Adipocyte (in vitro differentiated cells): ENCODE data around the gene DESI2.
"Not testable (repeated sequence)": the region's sequence is repeated elsewhere in the genome, so short reads cannot be mapped to it uniquely, and the experiment has no call there.

Experiments used
- DNase-seq: peaks from one replicate; pipeline ENCODE4 v3.0.0-alpha.2; 2015; ENCODE audit warnings: low read depth
- H3K27me3 ChIP-seq: replicated peaks from 2 replicates; pipeline ENCODE4 v1.7.0; 2013; ENCODE audit warnings: mild to moderate bottlenecking, low read length, moderate library complexity; ENCODE audit not compliant: control insufficient read depth, insufficient read depth
- H3K36me3 ChIP-seq: 2 replicates; pipeline ENCODE4 v1.7.0; 2013; ENCODE audit warnings: low read length, mild to moderate bottlenecking, moderate library complexity; ENCODE audit not compliant: control insufficient read depth, insufficient read depth, severe bottlenecking
- H3K4me1 ChIP-seq: 2 replicates; pipeline ENCODE4 v1.7.0; 2013; ENCODE audit warnings: mild to moderate bottlenecking, low read length, moderate library complexity; ENCODE audit not compliant: control insufficient read depth, insufficient read depth
- H3K4me3 ChIP-seq: 2 replicates; pipeline ENCODE4 v1.7.0; 2013; ENCODE audit warnings: mild to moderate bottlenecking, low read length, moderate library complexity
- H3K9ac ChIP-seq: 2 replicates; pipeline ENCODE4 v1.7.0; 2013; ENCODE audit warnings: mild to moderate bottlenecking, low read length, moderate library complexity
- H3K9me3 ChIP-seq: 2 replicates; pipeline ENCODE4 v1.7.0; 2013; ENCODE audit warnings: mild to moderate bottlenecking, low read length, moderate library complexity; ENCODE audit not compliant: control insufficient read depth

The DESI2 gene

DNA sequence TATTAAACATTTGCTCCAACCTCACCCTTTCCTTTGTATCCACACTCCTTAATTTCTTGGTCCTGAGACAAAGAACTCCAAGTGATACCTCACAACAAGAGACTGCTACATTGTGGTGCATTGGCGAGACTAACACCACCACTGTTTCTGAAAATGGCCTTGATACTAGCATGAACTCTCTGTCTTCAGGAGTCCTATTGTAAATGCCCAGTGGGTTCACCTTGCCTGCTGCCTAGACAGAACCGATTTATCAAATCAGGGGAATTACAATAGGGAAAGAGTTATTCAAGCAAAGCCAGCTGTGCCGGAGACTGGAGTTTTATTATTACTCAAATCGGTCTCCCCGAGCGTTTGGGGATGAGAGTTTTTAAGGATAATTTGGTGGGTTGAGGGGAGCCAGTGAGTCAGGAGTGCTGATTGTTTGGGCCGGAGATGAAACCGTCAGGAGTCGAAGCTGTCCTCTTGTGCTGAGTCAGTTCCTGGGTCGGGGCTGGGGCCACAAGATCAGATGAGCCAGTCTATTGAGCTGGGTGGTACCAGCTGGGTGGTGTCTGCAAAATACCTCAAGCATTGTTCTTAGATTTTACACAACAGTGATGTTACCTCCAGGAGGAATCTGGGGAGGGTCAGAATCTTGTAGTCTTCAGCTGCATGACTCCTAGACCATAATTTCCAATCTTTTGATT is 83.1 kb downstream of the DESI2 start:
- Histone ChIP-seq H3K9ac (no peak overlapping the region), H3K27me3 (no peaks in the 10 kb centered on the region), H3K36me3 (no peaks in the 10 kb centered on the region), H3K4me1 (no peaks in the 10 kb centered on the region), H3K9me3 (peaks cover 9% of the 10 kb centered on the region), H3K4me3 (no peak overlapping the region)
- no peak for DNase-seq

GRCh38 chr1:244739140-244739539 is 86.2 kb downstream of the DESI2 start:
- not testable (repeated sequence) for H3K36me3 ChIP-seq, DNase-seq, H3K27me3 ChIP-seq, H3K4me3 ChIP-seq, H3K4me1 ChIP-seq, H3K9me3 ChIP-seq, H3K9ac ChIP-seq

DNA sequence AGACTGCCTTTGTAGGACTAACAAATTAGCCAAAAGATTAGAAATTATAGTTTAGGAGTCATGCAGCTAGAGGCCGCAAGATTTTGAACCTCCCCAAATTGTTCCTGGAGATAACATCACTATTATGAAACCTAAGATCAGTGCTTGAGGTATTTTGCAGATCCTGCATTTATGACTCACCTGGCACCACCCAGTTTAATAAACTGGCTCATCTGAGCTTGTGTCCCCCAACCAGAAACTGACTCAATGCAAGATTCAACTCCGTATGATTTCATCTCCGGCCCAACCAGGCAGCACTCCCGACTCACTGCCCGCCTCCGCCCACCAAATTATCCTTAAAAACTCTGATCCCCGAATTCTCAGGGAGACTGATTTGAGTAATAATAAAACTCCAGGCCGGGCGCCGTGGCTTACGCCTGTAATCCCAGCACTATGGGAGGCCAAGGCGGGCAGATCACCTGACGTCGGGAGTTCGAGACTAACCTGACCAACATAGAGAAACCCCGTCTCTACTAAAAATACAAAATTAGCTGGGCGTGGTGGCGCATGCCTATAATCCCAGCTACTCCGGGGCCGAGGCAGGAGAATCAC is 87.2 kb downstream of the DESI2 start:
- not testable (repeated sequence) for H3K9me3 ChIP-seq, H3K4me3 ChIP-seq

DNA sequence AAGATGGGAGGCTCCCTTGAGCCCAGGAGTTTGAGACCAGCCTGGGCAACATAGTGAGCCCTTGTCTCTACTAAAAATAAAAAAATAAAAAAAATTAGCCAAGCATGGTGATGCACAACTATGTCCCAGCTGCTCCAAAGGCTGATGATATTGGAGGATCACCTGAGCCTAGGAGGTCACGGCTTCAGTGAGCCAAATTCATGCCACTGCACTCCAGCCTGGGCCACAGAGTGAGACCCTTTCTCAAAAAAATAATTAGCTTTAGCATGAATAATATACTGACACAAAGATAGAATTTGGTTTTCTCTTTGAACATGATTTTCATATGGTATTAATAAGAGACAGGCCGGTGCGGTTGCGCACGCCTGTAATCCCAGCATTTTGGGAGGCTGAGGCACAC is 88.8 kb downstream of the DESI2 start:
- Histone ChIP-seq H3K9me3 (no peaks in the 10 kb centered on the region), H3K4me3 (no peak overlapping the region), H3K9ac (no peak overlapping the region), H3K36me3 (no peaks in the 10 kb centered on the region), H3K4me1 (no peaks in the 10 kb centered on the region), H3K27me3 (no peaks in the 10 kb centered on the region)
- no peak for DNase-seq

More for the DNA sequence above, 87.2 kb downstream of the DESI2 start:
- not testable (repeated sequence) for DNase-seq, H3K9ac ChIP-seq, H3K27me3 ChIP-seq, H3K36me3 ChIP-seq, H3K4me1 ChIP-seq

GRCh38 chr1:244749230-244750016 is 96.5 kb downstream of the DESI2 start:
- no peak for DNase-seq

DNA sequence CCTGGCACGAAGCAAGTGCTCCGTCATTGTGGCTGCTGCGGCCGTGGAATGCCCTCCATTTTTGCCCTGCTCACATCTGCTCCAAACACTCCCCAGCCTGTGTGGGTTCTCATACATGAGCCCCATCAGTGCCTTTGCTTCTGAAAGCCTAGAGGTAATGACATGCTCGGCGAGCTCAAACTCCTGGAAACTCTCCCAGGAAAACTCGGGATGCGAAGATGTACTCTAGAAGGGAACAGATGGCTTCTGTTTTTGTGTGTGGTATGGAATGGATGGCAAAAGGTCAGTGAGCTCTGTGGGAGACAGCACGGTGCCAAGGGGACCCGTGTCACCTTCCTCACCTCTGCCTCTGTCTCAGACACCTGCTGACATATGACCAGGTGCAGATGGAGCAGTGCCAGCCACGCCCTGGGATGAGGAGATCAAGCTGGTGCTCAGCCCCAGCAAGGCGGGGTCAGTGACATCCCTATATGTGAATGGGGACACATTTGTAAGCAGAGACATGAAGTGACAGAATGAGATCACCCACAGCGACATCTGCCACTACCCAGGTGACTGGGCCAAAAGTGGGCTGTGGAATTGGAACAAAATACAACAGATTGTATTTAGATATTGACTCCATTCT is 98.5 kb downstream of the DESI2 start:
- Histone ChIP-seq H3K27me3 (peaks cover 3% of the 10 kb centered on the region), H3K4me1 (no peaks in the 10 kb centered on the region), H3K9ac (no peak overlapping the region), H3K4me3 (no peak overlapping the region), H3K36me3 (no peaks in the 10 kb centered on the region), H3K9me3 (peaks cover 4% of the 10 kb centered on the region)
- no peak for DNase-seq

More at GRCh38 chr1:244749230-244750016, 96.5 kb downstream of the DESI2 start:
- H3K4me3 ChIP-seq: no peak overlapping the region
- H3K27me3 ChIP-seq: peaks cover 3% of the 10 kb centered on the region
- no peaks in the 10 kb centered on the region for H3K4me1 ChIP-seq
- H3K9ac ChIP-seq: no peak overlapping the region
- no peaks in the 10 kb centered on the region for H3K36me3 ChIP-seq
- H3K9me3 ChIP-seq: peaks cover 4% of the 10 kb centered on the region

- H3K4me3 ChIP-seq: no peak overlapping the region
- H3K27me3 ChIP-seq: peaks cover 3% of the 10 kb centered on the region
- H3K36me3 ChIP-seq: no peaks in the 10 kb centered on the region
- H3K9ac ChIP-seq: no peak overlapping the region
- DNase-seq: no peak
- H3K4me1 ChIP-seq: no peaks in the 10 kb centered on the region
- no peaks in the 10 kb centered on the region for H3K9me3 ChIP-seq
Measured at GRCh38 chr1:244755673-244756072, 102.7 kb downstream of the DESI2 start.

DNA sequence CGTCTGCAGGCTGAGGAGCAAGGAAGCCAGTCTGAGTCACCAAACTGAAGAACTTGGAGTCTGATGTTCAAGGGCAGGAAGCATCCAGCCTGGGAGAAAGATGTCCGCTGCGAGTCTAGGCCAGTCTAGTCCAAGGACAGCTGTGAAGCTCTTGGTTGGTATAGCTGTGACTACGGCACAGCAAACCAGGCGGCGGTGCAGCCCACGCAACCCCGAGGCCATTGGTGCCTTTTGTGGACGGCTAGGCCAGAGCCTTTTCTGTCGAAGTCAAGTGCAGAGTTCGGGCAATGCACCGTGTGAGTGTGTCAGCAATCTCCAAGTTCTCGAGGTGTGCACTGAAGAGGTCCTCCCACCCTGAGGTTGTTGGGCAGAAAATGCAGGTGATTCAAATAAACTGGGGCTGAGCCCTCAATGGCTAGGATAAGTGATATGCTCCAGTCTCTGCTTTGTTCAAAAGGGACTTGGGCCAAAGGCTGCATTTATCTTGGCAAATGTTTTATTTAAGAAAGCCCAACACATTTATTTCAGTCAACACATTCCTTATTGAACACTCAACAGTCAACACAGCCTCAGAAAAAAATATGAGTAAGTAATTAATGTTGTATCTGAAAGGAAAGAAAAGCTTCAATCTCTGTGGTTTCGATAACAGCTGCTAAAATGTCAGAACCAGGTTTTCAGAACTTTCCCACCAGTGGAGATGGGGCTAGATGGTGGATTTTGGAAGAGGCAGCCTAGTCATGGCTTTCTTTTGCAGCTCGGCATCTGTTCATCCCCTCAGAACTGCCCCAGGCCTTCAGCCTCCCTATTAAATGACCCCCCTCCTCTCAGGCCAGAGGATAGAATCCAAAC is 104.4 kb downstream of the DESI2 start:
- Histone ChIP-seq H3K4me3 (no peak overlapping the region), H3K9me3 (no peaks in the 10 kb centered on the region), H3K9ac (no peak overlapping the region), H3K36me3 (no peaks in the 10 kb centered on the region), H3K27me3 (peaks cover 3% of the 10 kb centered on the region), H3K4me1 (no peaks in the 10 kb centered on the region)
- peak; percentile 32 for DNase-seq
